ENCODE measurements around the gene YRDC. TPM values are rescaled to one million over a fixed set of nuclear protein-coding genes. Genes with fewer than 3 reads are reported as not detected.

The YRDC gene
- total and polyA plus RNA-seq, 4 donors = 4.4 to 9.8 (median 9.4) TPM

DNA sequence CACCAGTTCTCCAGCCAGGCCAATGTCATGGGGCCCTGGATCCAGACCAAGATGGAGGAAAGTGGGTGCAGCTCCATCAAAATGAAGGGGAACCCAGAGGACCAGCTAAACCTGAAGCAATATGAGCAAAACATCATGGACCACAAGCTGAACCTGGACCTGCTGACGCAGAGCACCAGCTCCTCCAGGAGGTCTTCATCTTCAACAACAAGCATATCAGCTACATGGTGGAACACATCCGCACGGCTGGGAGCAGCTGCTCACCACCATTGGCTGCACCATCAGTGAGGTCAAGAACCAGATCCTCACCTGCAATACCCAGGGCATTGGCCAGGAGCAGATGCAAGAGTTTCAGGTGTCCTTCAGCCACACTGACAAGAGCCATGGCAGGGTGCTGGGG is 29.4 kb downstream of the YRDC start:
- H3K9ac ChIP-seq (ENCODE audit: low read depth in 1 of 2, low read length in 2 of 2) = no peak overlapping the region
- no peak for DNase-seq (ENCODE audit: low spot score)
- no peaks in the 10 kb centered on the region for H3K36me3 ChIP-seq (ENCODE audit: control insufficient read depth in 4 of 4, insufficient read depth in 3 of 4, low read depth in 1 of 4, low read length in 3 of 4)
- no peaks in the 10 kb centered on the region for H3K27me3 ChIP-seq (ENCODE audit: control insufficient read depth in 4 of 4, insufficient read depth in 4 of 4, low read length in 3 of 4)
- TF ChIP-seq, protein P1, sequence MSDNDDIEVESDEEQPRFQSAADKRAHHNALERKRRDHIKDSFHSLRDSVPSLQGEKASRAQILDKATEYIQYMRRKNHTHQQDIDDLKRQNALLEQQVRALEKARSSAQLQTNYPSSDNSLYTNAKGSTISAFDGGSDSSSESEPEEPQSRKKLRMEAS (IDR thresholded peaks at IDR 0.05) = no peak
- TF ChIP-seq, protein P2, sequence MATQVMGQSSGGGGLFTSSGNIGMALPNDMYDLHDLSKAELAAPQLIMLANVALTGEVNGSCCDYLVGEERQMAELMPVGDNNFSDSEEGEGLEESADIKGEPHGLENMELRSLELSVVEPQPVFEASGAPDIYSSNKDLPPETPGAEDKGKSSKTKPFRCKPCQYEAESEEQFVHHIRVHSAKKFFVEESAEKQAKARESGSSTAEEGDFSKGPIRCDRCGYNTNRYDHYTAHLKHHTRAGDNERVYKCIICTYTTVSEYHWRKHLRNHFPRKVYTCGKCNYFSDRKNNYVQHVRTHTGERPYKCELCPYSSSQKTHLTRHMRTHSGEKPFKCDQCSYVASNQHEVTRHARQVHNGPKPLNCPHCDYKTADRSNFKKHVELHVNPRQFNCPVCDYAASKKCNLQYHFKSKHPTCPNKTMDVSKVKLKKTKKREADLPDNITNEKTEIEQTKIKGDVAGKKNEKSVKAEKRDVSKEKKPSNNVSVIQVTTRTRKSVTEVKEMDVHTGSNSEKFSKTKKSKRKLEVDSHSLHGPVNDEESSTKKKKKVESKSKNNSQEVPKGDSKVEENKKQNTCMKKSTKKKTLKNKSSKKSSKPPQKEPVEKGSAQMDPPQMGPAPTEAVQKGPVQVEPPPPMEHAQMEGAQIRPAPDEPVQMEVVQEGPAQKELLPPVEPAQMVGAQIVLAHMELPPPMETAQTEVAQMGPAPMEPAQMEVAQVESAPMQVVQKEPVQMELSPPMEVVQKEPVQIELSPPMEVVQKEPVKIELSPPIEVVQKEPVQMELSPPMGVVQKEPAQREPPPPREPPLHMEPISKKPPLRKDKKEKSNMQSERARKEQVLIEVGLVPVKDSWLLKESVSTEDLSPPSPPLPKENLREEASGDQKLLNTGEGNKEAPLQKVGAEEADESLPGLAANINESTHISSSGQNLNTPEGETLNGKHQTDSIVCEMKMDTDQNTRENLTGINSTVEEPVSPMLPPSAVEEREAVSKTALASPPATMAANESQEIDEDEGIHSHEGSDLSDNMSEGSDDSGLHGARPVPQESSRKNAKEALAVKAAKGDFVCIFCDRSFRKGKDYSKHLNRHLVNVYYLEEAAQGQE (IDR thresholded peaks at IDR 0.05) = no peak
- TF ChIP-seq YY1 (IDR thresholded peaks at IDR 0.05) (no peak), RAD21 (IDR thresholded peaks at IDR 0.05) (no peak), GABPA (IDR thresholded peaks at IDR 0.05 in 1 of 2, conservative IDR thresholded peaks at IDR 0.05 in 1 of 2) (no peak), HNF4G (IDR thresholded peaks at IDR 0.05) (no peak), NR2F2 (IDR thresholded peaks at IDR 0.05) (no peak), FOXA2 (IDR thresholded peaks at IDR 0.05) (no peak), TAF1 (conservative IDR thresholded peaks at IDR 0.05) (no peak), FOXA1 (IDR thresholded peaks at IDR 0.05) (no peak), JUND (IDR thresholded peaks at IDR 0.05) (no peak), RXRA (IDR thresholded peaks at IDR 0.05) (no peak), EGR1 (IDR thresholded peaks at IDR 0.05; ENCODE audit: low read depth in 2 of 2) (no peak), HNF4A (conservative IDR thresholded peaks at IDR 0.05) (no peak), SP1 (IDR thresholded peaks at IDR 0.05) (no peak)
- TF ChIP-seq, protein P3, sequence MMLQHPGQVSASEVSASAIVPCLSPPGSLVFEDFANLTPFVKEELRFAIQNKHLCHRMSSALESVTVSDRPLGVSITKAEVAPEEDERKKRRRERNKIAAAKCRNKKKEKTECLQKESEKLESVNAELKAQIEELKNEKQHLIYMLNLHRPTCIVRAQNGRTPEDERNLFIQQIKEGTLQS (IDR thresholded peaks at IDR 0.05) = no peak
- TF ChIP-seq, protein P4, sequence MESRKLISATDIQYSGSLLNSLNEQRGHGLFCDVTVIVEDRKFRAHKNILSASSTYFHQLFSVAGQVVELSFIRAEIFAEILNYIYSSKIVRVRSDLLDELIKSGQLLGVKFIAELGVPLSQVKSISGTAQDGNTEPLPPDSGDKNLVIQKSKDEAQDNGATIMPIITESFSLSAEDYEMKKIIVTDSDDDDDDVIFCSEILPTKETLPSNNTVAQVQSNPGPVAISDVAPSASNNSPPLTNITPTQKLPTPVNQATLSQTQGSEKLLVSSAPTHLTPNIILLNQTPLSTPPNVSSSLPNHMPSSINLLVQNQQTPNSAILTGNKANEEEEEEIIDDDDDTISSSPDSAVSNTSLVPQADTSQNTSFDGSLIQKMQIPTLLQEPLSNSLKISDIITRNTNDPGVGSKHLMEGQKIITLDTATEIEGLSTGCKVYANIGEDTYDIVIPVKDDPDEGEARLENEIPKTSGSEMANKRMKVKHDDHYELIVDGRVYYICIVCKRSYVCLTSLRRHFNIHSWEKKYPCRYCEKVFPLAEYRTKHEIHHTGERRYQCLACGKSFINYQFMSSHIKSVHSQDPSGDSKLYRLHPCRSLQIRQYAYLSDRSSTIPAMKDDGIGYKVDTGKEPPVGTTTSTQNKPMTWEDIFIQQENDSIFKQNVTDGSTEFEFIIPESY (IDR thresholded peaks at IDR 0.05) = no peak
- TF ChIP-seq, protein P5, sequence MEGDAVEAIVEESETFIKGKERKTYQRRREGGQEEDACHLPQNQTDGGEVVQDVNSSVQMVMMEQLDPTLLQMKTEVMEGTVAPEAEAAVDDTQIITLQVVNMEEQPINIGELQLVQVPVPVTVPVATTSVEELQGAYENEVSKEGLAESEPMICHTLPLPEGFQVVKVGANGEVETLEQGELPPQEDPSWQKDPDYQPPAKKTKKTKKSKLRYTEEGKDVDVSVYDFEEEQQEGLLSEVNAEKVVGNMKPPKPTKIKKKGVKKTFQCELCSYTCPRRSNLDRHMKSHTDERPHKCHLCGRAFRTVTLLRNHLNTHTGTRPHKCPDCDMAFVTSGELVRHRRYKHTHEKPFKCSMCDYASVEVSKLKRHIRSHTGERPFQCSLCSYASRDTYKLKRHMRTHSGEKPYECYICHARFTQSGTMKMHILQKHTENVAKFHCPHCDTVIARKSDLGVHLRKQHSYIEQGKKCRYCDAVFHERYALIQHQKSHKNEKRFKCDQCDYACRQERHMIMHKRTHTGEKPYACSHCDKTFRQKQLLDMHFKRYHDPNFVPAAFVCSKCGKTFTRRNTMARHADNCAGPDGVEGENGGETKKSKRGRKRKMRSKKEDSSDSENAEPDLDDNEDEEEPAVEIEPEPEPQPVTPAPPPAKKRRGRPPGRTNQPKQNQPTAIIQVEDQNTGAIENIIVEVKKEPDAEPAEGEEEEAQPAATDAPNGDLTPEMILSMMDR (IDR thresholded peaks at IDR 0.05; ENCODE audit: low read depth, low read length, missing input control) = no peak
- no peak overlapping the region for H3K27ac ChIP-seq (ENCODE audit: low read depth in 1 of 2, low read length in 2 of 2)
- 85% methylated on average over 3 of the region's 3 CpGs for WGBS
- no peak overlapping the region for H3K4me3 ChIP-seq (ENCODE audit: low read depth in 1 of 3, low read length in 3 of 3)
- no peaks in the 10 kb centered on the region for H3K4me1 ChIP-seq (ENCODE audit: control insufficient read depth in 4 of 4, insufficient read depth in 4 of 4, low read length in 3 of 4)
- no peaks in the 10 kb centered on the region for H3K9me3 ChIP-seq (ENCODE audit: control insufficient read depth in 4 of 4, low read length in 3 of 4)
